Immature natural killer cell (primary cell): ENCODE data around the gene PRDM16. TPM values are rescaled to one million over a fixed set of nuclear protein-coding genes. Genes with fewer than 3 reads are reported as not detected.

Experiments
- DNase-seq, 3 donors: peaks; one replicate each; pipeline ENCODE4 v3.0.0; 2022; ENCODE audit warnings: mixed read lengths in 1 of 3
- H3K27ac Mint-ChIP-seq, 6 donors: one replicate each; pipeline ENCODE4 v1.8.0; 2020; ENCODE audit warnings: mixed read lengths in 6 of 6, mild to moderate bottlenecking in 5 of 6, inconsistent platforms in 4 of 6, moderate library complexity in 3 of 6
- H3K27me3 Mint-ChIP-seq, 3 donors: one replicate each; pipeline ENCODE4 v1.8.0; 2020 to 2021; ENCODE audit warnings: low read depth in 3 of 3, mild to moderate bottlenecking in 3 of 3, mixed read lengths in 3 of 3, moderate library complexity in 3 of 3, inconsistent platforms in 1 of 3
- H3K36me3 Mint-ChIP-seq, 3 donors: one replicate each; pipeline ENCODE4 v1.8.0; 2020; ENCODE audit warnings: mixed read lengths in 3 of 3, inconsistent platforms in 2 of 3, mild to moderate bottlenecking in 2 of 3
- H3K4me1 Mint-ChIP-seq, 2 donors: one replicate each; pipeline ENCODE4 v1.8.0; 2020; ENCODE audit warnings: inconsistent platforms in 2 of 2, mild to moderate bottlenecking in 2 of 2, mixed read lengths in 2 of 2, moderate library complexity in 1 of 2
- H3K4me3 Mint-ChIP-seq, 5 donors: one replicate each; pipeline ENCODE4 v1.8.0; 2020; ENCODE audit warnings: mild to moderate bottlenecking in 5 of 5, mixed read lengths in 5 of 5, inconsistent platforms in 3 of 5, moderate library complexity in 3 of 5
- H3K9me3 Mint-ChIP-seq, 6 donors: one replicate each; pipeline ENCODE4 v1.8.0; 2020; ENCODE audit warnings: mild to moderate bottlenecking in 6 of 6, mixed read lengths in 6 of 6, inconsistent platforms in 4 of 6, moderate library complexity in 3 of 6
- polyA plus RNA-seq, 3 donors: library from polyadenylated mRNA; unstranded; fragments of 300-500 nt; fragmentation: Illumina TruSeq; gene quantifications; one replicate each; pipeline ENCODE4 v1.2.3, GENCODE V29; 2021

Gene PRDM16
- polyA plus RNA-seq, 3 donors from 2014 or later: 0.17 to 0.29 (median 0.22) TPM

DNA sequence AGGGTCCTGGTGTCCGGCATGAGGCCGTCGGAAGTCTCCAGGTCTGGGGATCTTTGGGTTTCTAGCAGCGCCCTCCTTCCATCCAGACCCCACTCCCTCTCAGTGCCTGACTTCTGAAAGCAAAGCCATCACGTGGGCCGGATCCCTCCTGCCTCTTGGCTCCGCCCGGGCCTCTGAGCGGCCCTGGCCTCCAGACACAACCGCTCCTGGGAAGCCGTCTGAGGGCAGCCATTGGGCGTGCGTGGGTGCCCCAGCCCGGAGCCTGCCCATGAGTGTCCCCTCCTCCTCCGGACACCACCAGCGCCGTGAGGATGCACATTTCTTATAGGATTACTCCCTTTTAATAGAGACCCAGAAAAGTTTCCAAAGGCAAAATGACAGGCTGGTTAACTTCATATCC lies 248.5 kb downstream of the PRDM16 start:
- peaks cover 16 to 18% of the 10 kb centered on the region in 2 donors for H3K4me1 Mint-ChIP-seq
- peaks cover 5 to 16% (median 8%) of the 10 kb centered on the region in 3 donors for H3K27me3 Mint-ChIP-seq
- no peak for DNase-seq
- peaks cover 0 to 5% (median 0%) of the 10 kb centered on the region in 3 donors for H3K36me3 Mint-ChIP-seq
- peaks cover 0 to 5% (median 1%) of the 10 kb centered on the region in 6 donors for H3K9me3 Mint-ChIP-seq
- H3K27ac Mint-ChIP-seq: peak overlapping the region in 1 of 6 donors; percentile 93
- no peak overlapping the region for H3K4me3 Mint-ChIP-seq

DNA sequence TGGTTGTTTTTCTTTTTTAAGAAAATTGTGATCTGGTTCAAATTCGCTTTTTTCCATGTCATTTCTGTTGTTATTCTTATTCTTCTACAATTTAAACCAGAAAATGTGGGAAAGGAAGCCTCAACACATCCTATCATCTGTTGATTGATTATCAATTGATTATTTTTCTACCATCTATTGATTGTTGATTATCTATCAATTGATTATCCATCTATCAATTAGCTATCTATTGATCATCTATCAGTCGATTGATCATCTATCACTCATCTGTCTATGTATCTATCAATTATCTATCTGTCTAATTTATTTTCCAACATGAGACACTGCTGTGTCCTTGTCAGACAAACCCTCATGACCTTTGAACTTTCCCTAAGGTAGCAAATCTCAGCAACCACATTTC lies 249.3 kb downstream of the PRDM16 start:
- Mint-ChIP-seq H3K27ac (peak overlapping the region in 5 of 6 donors; percentile 23 to 74 (median 45)), H3K4me3 (no peak overlapping the region), H3K27me3 (peaks cover 5 to 19% (median 8%) of the 10 kb centered on the region in 3 donors), H3K36me3 (peaks cover 0 to 5% (median 0%) of the 10 kb centered on the region in 3 donors), H3K4me1 (peaks cover 13 to 18% of the 10 kb centered on the region in 2 donors), H3K9me3 (peaks cover 0 to 5% (median 1%) of the 10 kb centered on the region in 6 donors)
- no peak for DNase-seq

DNA sequence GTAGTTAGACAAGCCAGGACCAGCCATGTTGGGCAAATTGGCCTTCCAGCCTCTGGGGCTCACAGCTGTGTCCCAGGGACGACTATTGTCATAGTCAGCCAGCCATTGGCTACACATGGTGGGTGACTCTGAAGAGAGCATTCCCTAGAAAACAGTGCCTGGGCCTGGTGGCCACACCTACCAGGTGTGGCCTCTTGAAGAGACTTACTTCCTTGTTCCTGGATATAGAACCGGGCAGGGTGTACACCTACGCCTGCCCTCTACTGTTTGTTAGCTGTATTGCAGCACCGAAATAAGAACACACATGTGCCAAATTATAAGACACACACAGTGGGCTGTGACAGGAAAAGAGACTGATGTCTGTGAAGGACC lies 250.9 kb downstream of the PRDM16 start:
- Mint-ChIP-seq H3K36me3 (peaks cover 0 to 5% (median 0%) of the 10 kb centered on the region in 3 donors), H3K4me1 (peaks cover 13 to 18% of the 10 kb centered on the region in 2 donors), H3K9me3 (peaks cover 0 to 5% (median 1%) of the 10 kb centered on the region in 6 donors), H3K4me3 (no peak overlapping the region), H3K27ac (peak overlapping the region in 1 of 6 donors; percentile 44), H3K27me3 (peaks cover 2 to 15% (median 6%) of the 10 kb centered on the region in 3 donors)
- DNase-seq: peak; percentile 12 to 18 (median 13)

DNA sequence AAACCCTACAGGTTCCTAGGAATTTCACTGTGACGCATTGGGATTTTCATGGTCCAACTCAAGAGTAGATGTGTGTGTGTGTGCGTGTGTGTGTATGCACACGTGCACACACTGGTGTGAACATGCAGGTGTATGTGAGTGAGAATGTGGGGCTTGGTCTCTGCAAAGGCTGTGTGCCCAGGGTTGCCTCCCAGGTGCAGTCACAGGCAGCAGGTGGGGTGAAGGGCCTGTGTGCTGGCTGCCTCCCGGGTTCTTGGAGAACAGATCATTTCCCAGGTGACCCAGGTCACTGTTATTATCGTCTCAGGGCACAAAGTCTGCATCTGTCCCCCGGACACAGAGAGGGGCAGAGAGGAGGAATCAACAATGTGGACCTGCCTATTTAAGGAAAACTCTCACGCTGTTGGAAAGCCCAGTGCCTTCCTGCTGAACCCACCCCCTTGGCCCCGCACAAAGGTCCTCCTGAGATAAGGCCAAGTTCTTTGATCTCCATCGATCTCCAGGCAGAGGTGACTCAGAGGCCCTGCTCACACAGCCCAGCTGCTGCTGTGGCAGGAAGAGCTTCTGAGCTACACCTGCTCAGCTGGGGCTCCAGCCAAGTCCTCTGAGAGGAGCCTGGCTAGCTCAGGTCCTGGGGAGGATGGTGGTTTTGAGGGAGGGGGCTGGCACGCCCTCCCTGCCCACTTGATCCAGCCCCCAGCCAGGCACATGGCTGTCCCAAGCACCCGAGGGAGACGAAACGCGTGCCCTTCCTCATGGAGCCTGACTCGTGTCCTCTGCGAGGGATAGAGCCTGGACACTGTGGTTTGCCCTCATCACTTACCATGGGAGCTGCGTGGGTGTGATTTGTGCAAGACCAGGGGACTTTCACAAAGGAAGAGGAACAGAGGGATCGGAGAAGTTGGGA lies 251.5 kb downstream of the PRDM16 start:
- peaks cover 13 to 18% of the 10 kb centered on the region in 2 donors for H3K4me1 Mint-ChIP-seq
- H3K9me3 Mint-ChIP-seq: peaks cover 0 to 5% (median 1%) of the 10 kb centered on the region in 6 donors
- peaks cover 2 to 15% (median 6%) of the 10 kb centered on the region in 3 donors for H3K27me3 Mint-ChIP-seq
- peaks cover 0 to 5% (median 0%) of the 10 kb centered on the region in 3 donors for H3K36me3 Mint-ChIP-seq
- no peak for DNase-seq
- H3K4me3 Mint-ChIP-seq: no peak overlapping the region
- peak overlapping the region in 1 of 6 donors; percentile 44 for H3K27ac Mint-ChIP-seq

DNA sequence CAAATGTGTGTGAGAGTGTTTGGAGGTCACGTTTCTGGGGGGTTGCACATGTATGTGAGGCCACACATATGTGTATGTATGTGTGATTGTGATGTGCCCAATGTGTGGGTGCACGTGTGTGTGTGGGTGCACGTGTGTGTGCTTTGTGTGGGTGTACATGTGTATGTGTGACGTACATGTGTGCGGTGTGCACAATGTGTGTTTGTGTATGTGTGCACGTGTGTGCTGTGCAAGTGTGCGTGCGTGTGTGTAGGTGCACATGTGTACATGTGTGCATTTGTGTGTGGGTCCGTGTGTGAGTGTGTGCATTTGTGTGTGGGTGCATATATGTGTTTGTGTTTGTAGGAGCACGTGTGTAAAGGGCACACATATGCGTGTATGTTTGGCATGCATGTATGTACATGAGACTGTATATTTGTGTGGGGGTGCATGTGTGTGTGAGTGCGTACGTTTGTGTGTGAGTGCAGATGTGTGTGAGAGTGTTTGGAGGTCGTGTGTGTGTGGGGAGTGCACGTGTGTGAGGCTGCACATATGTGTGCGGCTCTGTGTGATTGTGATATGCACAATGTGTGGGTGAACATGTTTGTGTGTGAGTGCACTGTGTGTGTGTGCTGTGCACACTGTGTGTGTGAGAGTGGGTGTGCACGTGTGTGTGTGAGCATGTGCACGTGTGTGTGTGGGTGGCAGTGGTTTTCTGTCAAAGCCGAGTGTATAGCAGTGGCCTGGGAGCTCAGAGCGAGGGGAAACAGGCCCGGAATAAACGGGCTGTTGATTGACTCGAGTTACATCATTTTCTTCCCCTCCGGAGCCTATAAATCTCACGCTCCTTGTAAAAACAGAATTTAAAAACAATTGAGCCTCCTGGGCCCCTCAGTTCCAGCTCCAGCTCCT lies 252.8 kb downstream of the PRDM16 start:
- Mint-ChIP-seq H3K36me3 (peaks cover 0 to under 1% (median 0%) of the 10 kb centered on the region in 3 donors), H3K4me1 (peaks cover 7 to 11% of the 10 kb centered on the region in 2 donors), H3K27ac (no peak overlapping the region), H3K4me3 (no peak overlapping the region), H3K9me3 (peaks cover 0 to under 1% (median 0%) of the 10 kb centered on the region in 6 donors), H3K27me3 (peaks cover 4 to 10% (median 5%) of the 10 kb centered on the region in 3 donors)
- no peak for DNase-seq

DNA sequence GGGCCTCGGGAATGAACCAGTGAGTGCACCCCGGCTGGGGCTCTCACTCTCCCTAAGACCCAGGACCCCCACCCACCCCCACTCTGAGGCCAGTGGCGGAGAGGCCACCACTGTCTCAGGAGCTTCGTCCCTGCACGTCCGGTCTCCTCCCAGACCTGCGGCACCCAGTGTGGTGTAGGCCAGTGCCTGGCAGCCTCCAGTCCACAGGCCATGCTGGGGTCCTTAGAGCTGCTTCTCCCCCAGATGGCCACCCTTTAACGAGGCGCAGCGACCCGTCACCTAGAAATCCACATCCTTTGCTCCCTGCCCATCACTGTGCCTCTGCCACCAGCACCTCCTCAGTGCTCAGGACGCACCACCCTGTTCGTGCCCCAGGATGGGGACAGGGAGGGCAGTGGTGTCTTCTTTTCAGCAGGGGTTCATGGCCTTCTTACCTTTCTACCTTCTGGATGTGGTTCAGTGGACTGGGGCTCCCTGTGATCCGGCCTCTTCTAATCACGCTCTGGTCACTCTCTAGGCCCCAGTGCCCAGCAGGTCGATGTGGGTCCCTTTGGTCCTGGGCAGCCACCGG lies 253.5 kb downstream of the PRDM16 start:
- no peak overlapping the region for H3K4me3 Mint-ChIP-seq
- peaks cover 3 to 7% of the 10 kb centered on the region in 2 donors for H3K4me1 Mint-ChIP-seq
- no peak for DNase-seq
- H3K36me3 Mint-ChIP-seq: no peaks in the 10 kb centered on the region
- H3K9me3 Mint-ChIP-seq: no peaks in the 10 kb centered on the region
- no peak overlapping the region for H3K27ac Mint-ChIP-seq
- peaks cover 2 to 7% (median 4%) of the 10 kb centered on the region in 3 donors for H3K27me3 Mint-ChIP-seq

DNA sequence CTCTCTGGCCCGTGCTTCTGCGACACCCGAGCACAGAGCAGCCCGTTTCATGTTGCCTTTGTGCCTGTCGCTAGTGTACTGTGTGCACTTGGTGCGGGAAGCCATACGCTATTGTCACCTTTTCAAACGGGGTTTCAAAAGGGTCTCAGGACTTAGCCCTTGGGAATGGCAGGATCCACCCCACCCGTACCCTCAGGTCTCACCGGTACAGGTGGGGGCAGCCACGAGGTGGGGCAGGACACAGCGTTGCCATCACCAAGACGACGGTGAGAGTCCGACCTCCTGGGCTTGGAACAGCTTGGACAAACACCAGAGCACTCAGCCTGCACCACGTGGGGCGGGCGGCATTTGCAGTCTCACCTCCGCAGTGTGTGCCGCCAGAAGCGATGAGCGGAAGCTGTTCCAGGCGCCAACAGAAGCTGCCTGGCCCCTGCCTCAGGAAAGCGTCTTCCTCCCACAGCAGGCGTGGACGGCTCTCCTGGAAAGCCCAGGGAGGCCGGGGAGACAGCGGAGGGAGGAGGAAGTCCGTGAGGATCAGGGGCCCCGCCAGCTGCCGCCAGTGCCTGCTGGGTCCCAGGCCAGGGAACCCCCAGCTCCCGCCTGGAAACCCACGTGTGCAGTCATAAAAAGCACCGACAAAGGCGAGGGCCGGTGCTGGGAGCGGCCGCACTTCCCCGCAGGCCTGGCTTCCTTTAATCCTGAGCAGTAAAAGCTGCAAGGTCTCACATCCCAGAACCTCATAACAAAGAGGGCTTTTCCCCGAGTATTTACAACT lies 254.2 kb downstream of the PRDM16 start:
- Mint-ChIP-seq H3K27ac (no peak overlapping the region), H3K4me1 (peaks cover 2 to 3% of the 10 kb centered on the region in 2 donors), H3K27me3 (peaks cover 2 to 7% (median 4%) of the 10 kb centered on the region in 3 donors), H3K9me3 (peaks cover 0 to under 1% (median 0%) of the 10 kb centered on the region in 6 donors), H3K36me3 (no peaks in the 10 kb centered on the region), H3K4me3 (no peak overlapping the region)
- no peak for DNase-seq

DNA sequence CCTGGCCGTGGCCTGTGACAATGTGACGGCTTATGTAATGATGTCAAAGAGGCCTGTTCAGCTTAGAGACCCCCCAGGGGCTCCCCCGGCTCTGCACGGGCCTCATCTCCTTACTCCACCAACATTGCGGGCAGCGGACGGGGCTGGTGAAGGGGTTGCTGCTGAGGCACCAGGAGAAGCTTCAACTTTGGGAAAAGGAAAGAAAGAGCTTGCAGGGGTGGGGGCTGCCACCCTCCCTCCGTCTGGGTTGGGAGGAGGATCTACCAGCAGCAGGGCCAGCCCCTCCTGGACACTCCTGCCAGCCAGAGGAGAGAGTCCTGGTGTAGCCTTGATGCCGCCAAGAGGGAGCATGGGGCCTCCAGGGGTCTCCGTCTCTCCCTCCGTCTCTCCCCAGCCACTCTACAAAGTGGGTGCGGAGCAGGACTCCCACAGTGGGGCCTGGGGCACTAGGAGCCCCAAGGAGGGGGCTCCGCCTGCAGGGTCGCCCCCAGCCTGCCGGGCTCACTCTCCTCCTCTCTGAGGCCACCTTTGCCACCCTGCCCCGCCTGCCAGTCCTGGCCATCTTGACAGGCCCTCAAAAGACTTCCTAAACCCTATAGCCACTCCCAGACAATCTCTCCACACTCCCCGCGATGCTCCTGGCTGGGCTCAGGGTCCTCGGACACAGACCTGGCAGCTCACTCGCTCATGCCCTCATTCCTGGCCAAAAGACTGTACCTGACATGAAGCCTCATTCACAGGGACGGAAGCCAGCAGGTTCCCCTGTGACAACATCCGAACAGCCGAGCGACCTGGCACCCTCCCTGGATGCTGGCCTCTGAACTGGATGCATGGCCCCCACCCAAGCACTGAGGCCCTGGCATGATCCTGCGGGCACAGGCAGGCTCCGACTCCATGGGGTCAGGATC lies 255.0 kb downstream of the PRDM16 start:
- Mint-ChIP-seq H3K27ac (no peak overlapping the region), H3K4me1 (no peaks in the 10 kb centered on the region), H3K4me3 (no peak overlapping the region), H3K36me3 (no peaks in the 10 kb centered on the region), H3K27me3 (peaks cover 2 to 5% (median 2%) of the 10 kb centered on the region in 3 donors), H3K9me3 (peaks cover 0 to 2% (median 0%) of the 10 kb centered on the region in 6 donors)
- DNase-seq: no peak

DNA sequence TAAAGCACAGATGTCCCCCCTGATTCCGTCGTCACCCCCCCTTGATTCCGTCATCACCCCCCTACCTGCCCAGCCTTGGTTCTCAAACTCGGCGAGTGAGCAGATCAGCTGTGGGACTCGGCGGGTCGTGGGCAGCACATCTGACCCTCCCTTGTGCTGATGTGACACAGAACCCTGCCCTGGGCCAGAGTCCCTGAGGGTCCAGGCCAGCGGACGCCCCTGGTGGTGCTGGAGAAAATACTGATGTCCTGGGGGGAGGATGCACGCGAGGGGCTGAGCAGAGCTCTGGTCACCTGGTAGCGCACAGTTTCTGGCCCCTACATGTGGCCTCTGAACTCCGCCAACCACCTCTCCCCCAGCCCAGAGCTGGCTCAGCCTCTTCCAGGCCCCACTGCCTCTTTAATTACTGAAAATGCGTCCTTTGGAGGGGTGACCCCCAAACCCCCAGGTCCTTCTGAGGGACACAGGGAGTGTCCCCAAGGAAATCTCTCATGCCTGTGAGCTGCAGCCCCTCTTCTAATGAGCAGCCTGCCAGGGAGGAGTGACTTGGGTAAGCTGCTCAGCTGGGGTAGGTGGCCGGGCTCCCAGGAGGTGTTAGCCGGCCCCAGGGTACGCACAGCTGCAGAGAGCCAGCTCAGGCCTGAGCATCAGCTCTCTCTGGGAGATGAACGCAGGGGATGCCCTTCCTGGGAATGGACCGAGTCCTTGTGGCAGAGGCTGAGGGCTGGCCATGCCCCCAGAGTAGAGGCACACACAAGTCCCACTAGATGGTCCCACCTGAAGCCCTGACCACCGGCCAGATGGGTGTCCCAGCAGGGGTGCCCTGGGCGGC lies 255.9 kb downstream of the PRDM16 start:
- Mint-ChIP-seq H3K27ac (no peak overlapping the region), H3K4me3 (no peak overlapping the region), H3K9me3 (peaks cover 0 to 2% (median 0%) of the 10 kb centered on the region in 6 donors), H3K27me3 (peaks cover 2 to 5% (median 2%) of the 10 kb centered on the region in 3 donors), H3K36me3 (no peaks in the 10 kb centered on the region), H3K4me1 (no peaks in the 10 kb centered on the region)
- no peak for DNase-seq

DNA sequence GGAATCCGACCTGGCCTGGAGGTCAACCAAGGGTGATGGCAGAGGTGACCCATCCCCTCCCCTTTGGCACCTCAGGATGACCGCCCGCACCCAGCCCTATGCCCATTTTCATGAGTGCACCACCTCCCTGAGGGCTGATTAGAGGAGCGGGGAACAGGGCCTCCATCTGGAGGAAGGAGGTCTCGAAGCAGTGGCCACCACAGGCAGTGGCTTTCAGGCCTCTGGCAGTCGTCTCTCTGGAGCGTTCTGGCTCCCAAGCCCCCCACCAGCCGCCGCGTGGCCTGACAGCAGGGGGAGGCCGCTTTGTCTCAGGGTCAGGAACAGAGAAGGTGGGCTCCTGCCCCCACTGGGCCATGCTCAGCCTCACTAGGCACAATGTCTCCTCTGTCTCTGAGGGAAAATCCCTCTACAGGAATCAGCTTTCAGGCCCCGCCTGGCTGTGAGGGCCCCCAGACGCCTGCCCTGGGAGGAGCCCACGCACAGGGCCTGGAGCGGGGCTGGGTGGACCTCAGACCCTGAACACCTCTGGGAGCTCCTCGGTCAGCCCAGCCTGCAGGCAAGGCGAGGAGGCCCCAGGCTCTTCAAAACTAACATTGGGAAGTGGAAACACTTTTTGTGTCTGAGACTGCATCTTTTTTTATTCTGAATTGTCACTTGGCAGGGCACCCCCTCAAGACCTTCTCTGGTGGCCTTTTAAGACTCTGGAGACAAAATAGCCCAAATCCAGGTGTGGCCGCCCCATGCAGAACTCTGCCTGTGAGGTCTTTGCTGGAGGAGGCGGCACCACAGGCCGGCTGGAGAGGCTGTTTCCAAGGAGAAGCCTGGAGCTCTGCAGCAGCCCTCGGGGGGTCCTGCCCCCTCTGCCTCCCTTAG lies 257.7 kb downstream of the PRDM16 start:
- DNase-seq: no peak
- Mint-ChIP-seq H3K27me3 (peaks cover 0 to 6% (median 2%) of the 10 kb centered on the region in 3 donors), H3K36me3 (no peaks in the 10 kb centered on the region), H3K4me3 (no peak overlapping the region), H3K9me3 (peaks cover 0 to 2% (median 0%) of the 10 kb centered on the region in 6 donors), H3K27ac (no peak overlapping the region), H3K4me1 (no peaks in the 10 kb centered on the region)

DNA sequence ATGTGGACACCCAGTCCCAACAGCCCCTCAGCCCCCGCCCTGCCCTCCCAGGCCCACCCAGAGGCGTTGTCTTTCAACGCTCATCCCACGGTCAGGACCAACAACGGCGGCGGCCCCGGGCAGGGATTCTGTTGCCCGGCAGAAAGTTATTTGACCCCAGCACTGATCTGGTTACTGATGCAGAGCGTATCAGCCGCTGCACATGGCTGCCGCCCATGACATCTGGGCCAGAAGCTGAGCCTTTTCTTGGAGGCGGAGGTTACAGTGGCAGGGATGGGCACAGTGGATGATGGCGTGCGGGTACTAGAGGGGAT lies 258.3 kb downstream of the PRDM16 start:
- DNase-seq: no peak
- no peaks in the 10 kb centered on the region for H3K36me3 Mint-ChIP-seq
- peaks cover 0 to 6% (median 2%) of the 10 kb centered on the region in 3 donors for H3K27me3 Mint-ChIP-seq
- H3K27ac Mint-ChIP-seq: no peak overlapping the region
- no peak overlapping the region for H3K4me3 Mint-ChIP-seq
- H3K4me1 Mint-ChIP-seq: no peaks in the 10 kb centered on the region
- peaks cover 0 to 2% (median 0%) of the 10 kb centered on the region in 6 donors for H3K9me3 Mint-ChIP-seq
